Colonic mucosa (tissue), 4 donors: ENCODE results near the gene PIEZO2. TPM values are rescaled to one million over a fixed set of nuclear protein-coding genes. Genes with fewer than 3 reads are reported as not detected.
"Not testable (repeated sequence)": the region's sequence is repeated elsewhere in the genome, so short reads cannot be mapped to it uniquely, and the experiment has no call there.

Source experiments
- DNase-seq: peaks from one replicate; pipeline ENCODE4 v3.0.0-alpha.2; 2020
- H3K27ac ChIP-seq: fragments of 200-600 bp; one replicate; pipeline ENCODE4 v1.8.0; 2021
- H3K27me3 ChIP-seq: fragments of 200-600 bp; one replicate; pipeline ENCODE4 v1.8.0; 2021
- H3K36me3 ChIP-seq: fragments of 200-600 bp; one replicate; pipeline ENCODE4 v1.8.0; 2021
- H3K4me1 ChIP-seq: fragments of 200-600 bp; one replicate; pipeline ENCODE4 v1.8.0; 2021; ENCODE audit warnings: mild to moderate bottlenecking
- H3K4me3 ChIP-seq: fragments of 200-600 bp; one replicate; pipeline ENCODE4 v1.8.0; 2021
- H3K9ac ChIP-seq, 2 donors: one replicate each; pipeline ENCODE4 v1.7.0; 2013; ENCODE audit warnings: control low read depth in 2 of 2, low read depth in 2 of 2, low read length in 2 of 2
- H3K9me3 ChIP-seq: fragments of 200-600 bp; one replicate; pipeline ENCODE4 v1.8.0; 2021
- intact Hi-C: fragments of 100-400 bp; cut with DNase I; formaldehyde crosslinking; loops from one replicate; pipeline ENCODE4 v1.14.1; 2022
- total RNA-seq, 2 donors: library from RNA; stranded (reverse); fragmentation: NEBNext Ultra II Directional in 1 of 2; extraction: Animal tissue kit (Norgen Biotek cat#: 25700) in 1 of 2; gene quantifications; one replicate each; pipeline ENCODE4 v1.2.1, GENCODE V29; 2021
- TF ChIP-seq, protein P1 (sequence below): fragments of 200-600 bp; IDR thresholded peaks from one replicate; pipeline ENCODE4 v1.8.0; 2022; ENCODE audit warnings: antibody characterized with exemption, mild to moderate bottlenecking
- donor health status: healthy.
- donor health status: DM: no; HTN: no; CAD: no.
- donor health status: DM: no; HTN: no; CAD: no.

Gene PIEZO2
- total RNA-seq, 2 donors from 2014 or later, result 0.79 to 4.0 TPM

DNA sequence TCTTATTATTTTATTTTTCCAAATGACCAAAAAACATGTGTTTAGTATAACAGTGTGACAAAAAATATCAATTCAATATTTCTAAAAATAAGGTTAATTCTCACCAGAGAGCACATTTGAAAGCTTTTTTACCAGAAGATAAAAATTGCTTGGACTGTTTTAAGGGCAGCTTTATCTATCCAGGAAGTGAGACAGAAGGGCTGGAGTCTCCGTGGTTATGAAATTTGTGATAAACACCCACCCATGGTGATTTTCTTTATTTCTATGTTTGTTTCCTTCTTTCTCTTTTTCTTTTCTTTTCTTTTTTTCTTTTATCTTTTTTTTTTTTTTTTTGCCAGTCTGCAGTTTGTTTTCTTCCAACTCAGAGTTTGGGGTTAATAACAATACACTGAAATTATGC is 298.5 kb downstream of the PIEZO2 start:
- no peak for DNase-seq
- TF ChIP-seq, protein P1, sequence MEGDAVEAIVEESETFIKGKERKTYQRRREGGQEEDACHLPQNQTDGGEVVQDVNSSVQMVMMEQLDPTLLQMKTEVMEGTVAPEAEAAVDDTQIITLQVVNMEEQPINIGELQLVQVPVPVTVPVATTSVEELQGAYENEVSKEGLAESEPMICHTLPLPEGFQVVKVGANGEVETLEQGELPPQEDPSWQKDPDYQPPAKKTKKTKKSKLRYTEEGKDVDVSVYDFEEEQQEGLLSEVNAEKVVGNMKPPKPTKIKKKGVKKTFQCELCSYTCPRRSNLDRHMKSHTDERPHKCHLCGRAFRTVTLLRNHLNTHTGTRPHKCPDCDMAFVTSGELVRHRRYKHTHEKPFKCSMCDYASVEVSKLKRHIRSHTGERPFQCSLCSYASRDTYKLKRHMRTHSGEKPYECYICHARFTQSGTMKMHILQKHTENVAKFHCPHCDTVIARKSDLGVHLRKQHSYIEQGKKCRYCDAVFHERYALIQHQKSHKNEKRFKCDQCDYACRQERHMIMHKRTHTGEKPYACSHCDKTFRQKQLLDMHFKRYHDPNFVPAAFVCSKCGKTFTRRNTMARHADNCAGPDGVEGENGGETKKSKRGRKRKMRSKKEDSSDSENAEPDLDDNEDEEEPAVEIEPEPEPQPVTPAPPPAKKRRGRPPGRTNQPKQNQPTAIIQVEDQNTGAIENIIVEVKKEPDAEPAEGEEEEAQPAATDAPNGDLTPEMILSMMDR, result no peak
- Histone ChIP-seq H3K36me3 (no peaks in the 10 kb centered on the region), H3K9me3 (no peaks in the 10 kb centered on the region), H3K4me3 (no peak overlapping the region), H3K9ac (no peak overlapping the region), H3K27me3 (no peaks in the 10 kb centered on the region), H3K4me1 (no peaks in the 10 kb centered on the region), H3K27ac (no peak overlapping the region)
- intact Hi-C loops, result loop anchor here (5.0 to 10.0 kb wide), 2 partner anchors 306 to 704 kb away; no protein-coding TSS in a partner anchor

DNA sequence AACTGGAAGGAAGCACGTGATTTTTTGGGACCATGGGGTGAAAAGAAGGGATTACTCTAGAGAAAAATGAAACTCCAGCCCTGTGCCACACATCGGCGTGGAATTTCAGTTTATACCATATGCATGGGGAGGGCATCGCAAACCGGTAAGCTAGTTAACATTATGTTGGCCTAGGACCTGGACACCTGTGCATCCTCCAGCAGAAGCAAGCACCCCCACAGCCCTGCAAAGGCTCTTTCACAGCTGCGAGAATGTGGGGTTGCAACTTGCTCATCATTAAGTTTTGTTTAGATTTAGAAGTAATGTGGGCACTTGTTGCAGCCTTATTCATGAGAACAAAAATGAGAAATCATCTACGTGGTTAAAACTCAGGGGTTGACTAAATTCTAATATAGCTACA is 299.2 kb downstream of the PIEZO2 start:
- intact Hi-C loops, result loop anchor here (5.0 to 10.0 kb wide), 2 partner anchors 307 to 705 kb away; no protein-coding TSS in a partner anchor
- DNase-seq, result no peak

DNA sequence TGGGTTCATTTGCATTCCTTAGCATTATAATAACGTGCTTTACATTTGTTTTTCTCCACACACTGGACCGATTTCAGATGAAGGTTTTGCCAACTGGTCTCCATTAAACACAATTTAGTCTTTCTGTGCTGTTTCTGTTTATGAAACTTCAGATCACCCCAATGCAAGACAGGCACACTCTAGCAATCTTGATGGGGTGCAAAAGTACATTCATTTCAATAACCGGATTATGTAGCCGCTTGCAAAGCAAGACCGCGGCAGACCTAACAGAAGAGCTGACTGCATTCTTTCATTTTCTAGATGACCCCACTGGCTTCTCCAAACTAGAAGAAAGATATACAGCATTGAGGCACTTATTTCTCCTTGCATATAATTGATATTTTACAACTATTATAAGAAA is 301.5 kb downstream of the PIEZO2 start:
- H3K9me3 ChIP-seq, result no peaks in the 10 kb centered on the region
- H3K36me3 ChIP-seq, result no peaks in the 10 kb centered on the region
- no peaks in the 10 kb centered on the region for H3K4me1 ChIP-seq
- TF ChIP-seq, protein P1, result no peak
- H3K9ac ChIP-seq, result no peak overlapping the region
- no peak overlapping the region for H3K4me3 ChIP-seq
- intact Hi-C loops, result no loop called here
- no peak overlapping the region for H3K27ac ChIP-seq
- no peaks in the 10 kb centered on the region for H3K27me3 ChIP-seq
- no peak for DNase-seq

More for the DNA sequence above, 299.2 kb downstream of the PIEZO2 start:
- TF ChIP-seq, protein P1, result no peak
- H3K36me3 ChIP-seq, result no peaks in the 10 kb centered on the region
- H3K4me3 ChIP-seq, result no peak overlapping the region
- H3K27ac ChIP-seq, result no peak overlapping the region
- H3K4me1 ChIP-seq, result no peaks in the 10 kb centered on the region
- H3K9me3 ChIP-seq, result no peaks in the 10 kb centered on the region
- H3K9ac ChIP-seq, result no peak overlapping the region
- H3K27me3 ChIP-seq, result no peaks in the 10 kb centered on the region

DNA sequence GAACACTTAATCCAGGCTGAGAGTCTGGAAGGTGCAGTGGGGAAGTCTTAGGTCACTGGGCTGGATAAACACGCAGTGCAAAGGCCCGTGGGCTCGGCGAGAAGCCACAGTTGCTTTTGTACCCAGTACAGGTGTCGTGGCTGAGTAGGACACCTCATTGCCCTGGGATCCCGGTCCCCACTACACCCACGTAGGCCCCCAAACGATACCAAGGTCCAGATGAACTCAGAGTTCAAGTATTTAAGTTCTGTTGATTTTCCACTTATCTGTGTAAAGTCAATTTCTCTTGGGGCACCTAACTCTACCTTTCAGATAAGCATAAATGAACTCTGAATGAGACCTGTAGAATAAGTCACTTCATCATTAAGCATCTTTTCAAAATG is 302.0 kb downstream of the PIEZO2 start:
- Histone ChIP-seq H3K9ac (no peak overlapping the region), H3K4me1 (no peaks in the 10 kb centered on the region), H3K27me3 (no peaks in the 10 kb centered on the region), H3K4me3 (no peak overlapping the region), H3K27ac (no peak overlapping the region), H3K36me3 (no peaks in the 10 kb centered on the region), H3K9me3 (no peaks in the 10 kb centered on the region)
- intact Hi-C loops, result no loop called here
- no peak for DNase-seq
- TF ChIP-seq, protein P1, result no peak

DNA sequence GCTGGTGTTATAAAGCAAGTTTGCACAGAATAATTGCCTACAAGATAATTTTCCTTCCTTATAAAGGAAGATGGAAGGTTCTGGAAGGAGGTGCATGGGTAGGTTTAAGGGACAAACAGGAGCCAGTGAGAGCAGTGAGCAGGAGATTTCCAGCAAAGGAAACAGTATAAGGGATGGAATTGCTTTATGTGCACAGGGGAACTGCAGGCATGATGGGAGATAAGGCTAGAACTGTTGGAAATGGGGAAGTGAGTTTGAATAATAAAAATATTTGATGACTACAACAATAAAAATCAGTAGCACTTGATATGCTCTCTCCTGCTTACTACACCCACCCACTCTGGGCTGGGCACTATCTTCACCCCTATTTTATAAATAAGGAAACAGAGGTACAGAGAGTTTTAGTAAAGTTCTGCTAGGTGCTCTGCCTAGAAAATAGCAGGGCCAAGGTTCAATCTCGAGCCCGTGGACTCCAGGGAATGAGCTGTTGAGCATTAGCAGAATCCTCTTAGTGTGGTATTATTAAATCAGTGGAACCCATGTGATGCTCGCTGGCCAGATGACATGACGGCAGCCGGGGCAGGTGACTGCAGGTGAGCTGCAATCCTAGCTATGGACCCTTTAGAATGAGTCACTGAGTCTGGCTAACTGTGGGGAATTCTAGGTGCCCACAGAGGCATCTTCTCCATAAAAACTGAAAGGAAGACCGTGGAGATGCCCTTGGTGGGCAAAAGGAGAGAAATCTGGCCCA is 302.5 kb downstream of the PIEZO2 start:
- Histone ChIP-seq H3K9ac (no peak overlapping the region), H3K36me3 (no peaks in the 10 kb centered on the region), H3K4me1 (no peaks in the 10 kb centered on the region), H3K9me3 (no peaks in the 10 kb centered on the region), H3K4me3 (no peak overlapping the region), H3K27ac (no peak overlapping the region), H3K27me3 (no peaks in the 10 kb centered on the region)
- TF ChIP-seq, protein P1, result no peak
- intact Hi-C loops, result no loop called here
- no peak for DNase-seq

DNA sequence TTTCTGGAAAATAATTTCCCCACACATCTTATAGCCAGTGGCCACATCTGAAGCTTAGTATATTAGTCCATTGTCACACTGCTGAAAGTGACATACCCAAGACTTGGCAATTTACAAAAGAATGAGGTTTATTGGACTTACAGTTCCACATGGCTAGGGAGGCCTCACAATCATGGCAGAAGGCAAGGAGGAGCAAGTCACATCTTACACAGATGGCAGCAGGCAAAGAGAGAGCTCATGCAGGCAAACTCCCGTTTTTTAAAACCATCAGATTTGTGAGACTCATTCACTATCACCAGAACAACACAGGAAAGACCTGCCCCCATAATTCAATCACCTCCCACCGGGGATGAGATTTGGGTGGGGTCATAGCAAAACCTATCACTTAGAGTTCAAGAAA is 303.3 kb downstream of the PIEZO2 start:
- H3K36me3 ChIP-seq, H3K9me3 ChIP-seq, DNase-seq, H3K4me3 ChIP-seq, H3K27me3 ChIP-seq, intact Hi-C loops, H3K9ac ChIP-seq, H3K4me1 ChIP-seq, H3K27ac ChIP-seq: not testable (repeated sequence)
